Gastroesophageal sphincter (tissue), 3 donors: ENCODE results near the gene UMPS.

Experiments used
- CTCF ChIP-seq, 4 experiments: fragments of 200-600 bp in 2 of 4; fragments of 450-650 bp in 2 of 4; sonication (generic) in 1 of 4; IDR thresholded peaks; one replicate each; pipeline ENCODE4 v1.5.1; 2017 to 2019; ENCODE audit warnings: antibody characterized with exemption in 4 of 4, mild to moderate bottlenecking in 2 of 4, moderate library complexity in 2 of 4
- EP300 ChIP-seq: sonication (generic); formaldehyde crosslinking; IDR thresholded peaks from one replicate; pipeline ENCODE4 v1.6.1; 2017; ENCODE audit warnings: antibody characterized with exemption, mild to moderate bottlenecking
- POLR2A ChIP-seq, 2 donors: fragments of 450-650 bp; IDR thresholded peaks; one replicate each; pipeline ENCODE4 v1.6.1; 2017; ENCODE audit warnings: antibody characterized with exemption in 2 of 2, mild to moderate bottlenecking in 2 of 2, moderate library complexity in 1 of 2
- POLR2AphosphoS5 ChIP-seq: sonication (generic); formaldehyde crosslinking; IDR thresholded peaks from one replicate; pipeline ENCODE4 v1.6.1; 2017; ENCODE audit warnings: antibody characterized with exemption

GRCh38 chr3:124730941-124731297 lies 667 bp downstream of the UMPS start:
- TF ChIP-seq CTCF (IDR thresholded peaks at IDR 0.05), result no peak
- no peak for TF ChIP-seq POLR2A (IDR thresholded peaks at IDR 0.05)
- no peak for TF ChIP-seq POLR2AphosphoS5
- no peak for TF ChIP-seq EP300
